Nephron progenitor cell (in vitro differentiated cells): Measurements from ENCODE around the gene MED16.
"Not testable (repeated sequence)": the region's sequence is repeated elsewhere in the genome, so short reads cannot be mapped to it uniquely, and the experiment has no call there.

Source experiments
- DNase-seq: peaks from one replicate; pipeline ENCODE4 v3.0.0; 2021
- H3K27ac Mint-ChIP-seq: 2 replicates; pipeline ENCODE4 v1.8.0; 2021; ENCODE audit warnings: mild to moderate bottlenecking, moderate library complexity, mixed read lengths
- H3K27me3 Mint-ChIP-seq: 2 replicates; pipeline ENCODE4 v1.8.0; 2021; ENCODE audit warnings: mild to moderate bottlenecking, low read depth, mixed read lengths; ENCODE audit not compliant: poor library complexity
- H3K36me3 Mint-ChIP-seq: 2 replicates; pipeline ENCODE4 v1.8.0; 2021; ENCODE audit warnings: low read depth, mixed read lengths
- H3K4me1 Mint-ChIP-seq: 2 replicates; pipeline ENCODE4 v1.8.0; 2021; ENCODE audit warnings: mixed read lengths
- H3K4me3 Mint-ChIP-seq: 2 replicates; pipeline ENCODE4 v1.8.0; 2021; ENCODE audit warnings: mild to moderate bottlenecking, moderate library complexity, mixed read lengths
- H3K9me3 Mint-ChIP-seq: 2 replicates; pipeline ENCODE4 v1.8.0; 2021; ENCODE audit warnings: mild to moderate bottlenecking, moderate library complexity, mixed read lengths
- CTCF ChIP-seq: fragments of 200-600 bp; sonication (generic); IDR thresholded peaks from 2 replicates; pipeline ENCODE4 v1.5.0; 2021; ENCODE audit warnings: antibody characterized with exemption

The MED16 gene

GRCh38 chr19:883661-884211 lies 9.3 kb downstream of the MED16 start:
- DNase-seq, result no peak
- Mint-ChIP-seq H3K27me3 (no peaks in the 10 kb centered on the region), H3K36me3 (peaks cover 43% of the 10 kb centered on the region), H3K4me1 (no peaks in the 10 kb centered on the region), H3K9me3 (no peaks in the 10 kb centered on the region), H3K4me3 (no peak overlapping the region), H3K27ac (no peak overlapping the region)
- no peak for TF ChIP-seq CTCF

GRCh38 chr19:882871-883497 lies 10.0 kb downstream of the MED16 start:
- Mint-ChIP-seq H3K27me3 (no peaks in the 10 kb centered on the region), H3K4me3 (no peak overlapping the region), H3K36me3 (peaks cover 42% of the 10 kb centered on the region), H3K27ac (no peak overlapping the region), H3K9me3 (no peaks in the 10 kb centered on the region), H3K4me1 (no peaks in the 10 kb centered on the region)
- no peak for DNase-seq
- no peak for TF ChIP-seq CTCF

- Mint-ChIP-seq H3K36me3 (peaks cover 31% of the 10 kb centered on the region), H3K27me3 (no peaks in the 10 kb centered on the region), H3K9me3 (no peaks in the 10 kb centered on the region), H3K4me1 (no peaks in the 10 kb centered on the region), H3K4me3 (no peak overlapping the region), H3K27ac (no peak overlapping the region)
- no peak for TF ChIP-seq CTCF
- no peak for DNase-seq
These were observed 11.5 kb downstream of the MED16 start for GRCh38 chr19:881385-882071.

- Mint-ChIP-seq H3K27ac (no peak overlapping the region), H3K36me3 (peaks cover 39% of the 10 kb centered on the region), H3K4me3 (no peak overlapping the region), H3K9me3 (no peaks in the 10 kb centered on the region), H3K4me1 (no peaks in the 10 kb centered on the region), H3K27me3 (no peaks in the 10 kb centered on the region)
- no peak for DNase-seq
- no peak for TF ChIP-seq CTCF
These were observed 13.1 kb downstream of the MED16 start for GRCh38 chr19:879711-880438.

- H3K9me3 Mint-ChIP-seq, DNase-seq, H3K4me3 Mint-ChIP-seq, H3K4me1 Mint-ChIP-seq, H3K27me3 Mint-ChIP-seq, H3K27ac Mint-ChIP-seq: not testable (repeated sequence)
- peaks cover 39% of the 10 kb centered on the region for H3K36me3 Mint-ChIP-seq
These were observed 14.0 kb downstream of the MED16 start for GRCh38 chr19:878751-879561.

- DNase-seq, H3K27ac Mint-ChIP-seq, H3K4me1 Mint-ChIP-seq, H3K9me3 Mint-ChIP-seq, H3K27me3 Mint-ChIP-seq, H3K4me3 Mint-ChIP-seq: not testable (repeated sequence)
- H3K36me3 Mint-ChIP-seq, result peaks cover 39% of the 10 kb centered on the region
These were observed 14.9 kb downstream of the MED16 start for GRCh38 chr19:877992-878660.
